Measurements from ENCODE around the gene ROGDI.

The ROGDI gene

GRCh38 chr16:4813251-4814003 lies 11.0 kb upstream of the ROGDI start:
- Histone ChIP-seq H3K27ac (ENCODE audit: low read depth, low read length) (no peak overlapping the region), H3K4me1 (ENCODE audit: control insufficient read depth, insufficient read depth, low read length, unreplicated experiment) (no peaks in the 10 kb centered on the region), H3K4me3 (ENCODE audit: low read depth, low read length) (no peak overlapping the region), H3K36me3 (ENCODE audit: insufficient read depth, low read length) (peaks cover 7% of the 10 kb centered on the region; the same call in 1 of the 2 replicates), H3K27me3 (ENCODE audit: insufficient read depth, low read length) (no peaks in the 10 kb centered on the region), H3K79me2 (ENCODE audit: control insufficient read depth, insufficient read depth, low read length, unreplicated experiment) (no peaks in the 10 kb centered on the region), H2AFZ (ENCODE audit: low read length, unreplicated experiment) (no peak overlapping the region)

DNA sequence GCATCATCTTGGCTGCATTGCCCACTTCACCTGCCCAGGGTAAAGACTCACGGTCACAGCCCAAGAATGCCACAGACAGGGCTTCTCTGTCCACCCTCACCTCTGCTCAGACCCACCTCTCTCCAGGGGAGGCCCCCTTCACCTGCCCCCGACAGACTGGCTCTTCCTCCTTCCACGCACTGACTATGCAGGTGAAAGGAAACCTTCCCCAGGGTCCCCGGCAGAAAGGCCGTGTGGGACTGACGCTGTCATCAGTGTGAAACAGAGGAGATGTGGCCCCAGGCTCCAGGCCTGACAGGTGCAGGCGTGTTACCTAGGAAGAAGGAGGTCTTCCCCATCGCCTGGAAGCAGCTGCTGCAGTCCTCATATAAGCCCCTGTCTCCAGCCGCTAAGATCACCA lies 9.3 kb upstream of the ROGDI start:
- Histone ChIP-seq H3K27me3 (ENCODE audit: insufficient read depth, low read length) (no peaks in the 10 kb centered on the region), H3K27ac (ENCODE audit: low read depth, low read length) (no peak overlapping the region), H3K4me1 (ENCODE audit: control insufficient read depth, insufficient read depth, low read length, unreplicated experiment) (no peaks in the 10 kb centered on the region), H3K79me2 (ENCODE audit: control insufficient read depth, insufficient read depth, low read length, unreplicated experiment) (no peaks in the 10 kb centered on the region), H3K36me3 (ENCODE audit: insufficient read depth, low read length) (peaks cover 12% of the 10 kb centered on the region), H3K4me3 (ENCODE audit: low read depth, low read length) (no peak overlapping the region), H2AFZ (ENCODE audit: low read length, unreplicated experiment) (no peak overlapping the region)

- no peaks in the 10 kb centered on the region for H3K27me3 ChIP-seq (ENCODE audit: insufficient read depth, low read length)
- no peak overlapping the region for H3K4me3 ChIP-seq (ENCODE audit: low read depth, low read length)
- H3K4me1 ChIP-seq (ENCODE audit: control insufficient read depth, insufficient read depth, low read length, unreplicated experiment), result no peaks in the 10 kb centered on the region
- H2AFZ ChIP-seq (ENCODE audit: low read length, unreplicated experiment), result no peak overlapping the region
- H3K79me2 ChIP-seq (ENCODE audit: control insufficient read depth, insufficient read depth, low read length, unreplicated experiment), result no peaks in the 10 kb centered on the region
- H3K27ac ChIP-seq (ENCODE audit: low read depth, low read length), result no peak overlapping the region
- peaks cover 12% of the 10 kb centered on the region for H3K36me3 ChIP-seq (ENCODE audit: insufficient read depth, low read length)
Observed at GRCh38 chr16:4811242-4811641, 8.8 kb upstream of the ROGDI start.

DNA sequence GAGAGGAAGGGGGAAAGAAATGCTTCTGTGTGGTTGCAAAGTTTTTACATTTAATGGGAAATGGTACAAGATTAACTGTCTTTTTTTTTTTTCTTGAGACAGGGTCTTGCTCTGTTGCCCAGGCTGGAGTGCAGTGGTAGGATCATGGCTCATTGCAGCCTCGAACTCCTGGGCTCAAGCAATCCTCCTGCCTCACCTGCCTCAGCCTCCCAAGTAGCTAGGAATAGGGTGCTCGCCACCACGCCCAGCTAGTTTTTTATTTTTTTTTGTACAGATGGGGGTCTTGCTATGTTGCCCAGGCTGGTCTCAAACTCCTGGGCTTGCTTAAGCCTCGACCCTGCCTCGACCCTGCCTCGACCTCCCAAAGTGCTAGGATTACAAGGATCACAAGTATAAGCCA lies 3.8 kb upstream of the ROGDI start:
- peaks cover 5% of the 10 kb centered on the region; the same call in 1 of the 2 replicates for H3K36me3 ChIP-seq (ENCODE audit: insufficient read depth, low read length)
- H2AFZ ChIP-seq (ENCODE audit: low read length, unreplicated experiment), result no peak overlapping the region
- H3K27ac ChIP-seq (ENCODE audit: low read depth, low read length), result no peak overlapping the region
- no peaks in the 10 kb centered on the region for H3K79me2 ChIP-seq (ENCODE audit: control insufficient read depth, insufficient read depth, low read length, unreplicated experiment)
- H3K27me3 ChIP-seq (ENCODE audit: insufficient read depth, low read length), result no peaks in the 10 kb centered on the region
- H3K4me1 ChIP-seq (ENCODE audit: control insufficient read depth, insufficient read depth, low read length, unreplicated experiment), result peaks cover 3% of the 10 kb centered on the region
- no peak overlapping the region for H3K4me3 ChIP-seq (ENCODE audit: low read depth, low read length)

DNA sequence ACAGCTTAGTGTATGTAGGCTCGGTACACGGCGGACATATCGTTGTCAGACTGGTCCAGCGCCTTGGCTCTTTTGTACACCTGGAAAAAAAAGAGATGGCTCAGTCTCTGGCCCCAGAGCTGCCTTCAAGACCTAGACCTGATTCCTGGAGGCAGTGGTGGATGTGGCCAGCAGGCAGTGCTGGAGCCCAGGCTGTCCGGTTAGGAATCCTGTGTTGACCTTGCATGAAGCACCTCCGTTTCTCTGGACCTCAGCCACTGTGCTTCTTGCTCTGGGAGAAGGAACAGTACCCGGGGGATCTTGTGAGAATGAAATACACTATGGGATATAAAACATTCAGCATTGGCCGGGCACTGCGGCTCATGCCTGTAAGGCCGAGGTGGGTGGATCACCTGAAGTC lies 2.8 kb upstream of the ROGDI start:
- no peak overlapping the region for H3K4me3 ChIP-seq (ENCODE audit: low read depth, low read length)
- H3K36me3 ChIP-seq (ENCODE audit: insufficient read depth, low read length), result peaks cover 5% of the 10 kb centered on the region; the same call in 1 of the 2 replicates
- no peaks in the 10 kb centered on the region for H3K27me3 ChIP-seq (ENCODE audit: insufficient read depth, low read length)
- no peaks in the 10 kb centered on the region for H3K79me2 ChIP-seq (ENCODE audit: control insufficient read depth, insufficient read depth, low read length, unreplicated experiment)
- H3K27ac ChIP-seq (ENCODE audit: low read depth, low read length), result no peak overlapping the region
- H3K4me1 ChIP-seq (ENCODE audit: control insufficient read depth, insufficient read depth, low read length, unreplicated experiment), result peaks cover 3% of the 10 kb centered on the region
- H2AFZ ChIP-seq (ENCODE audit: low read length, unreplicated experiment), result no peak overlapping the region

DNA sequence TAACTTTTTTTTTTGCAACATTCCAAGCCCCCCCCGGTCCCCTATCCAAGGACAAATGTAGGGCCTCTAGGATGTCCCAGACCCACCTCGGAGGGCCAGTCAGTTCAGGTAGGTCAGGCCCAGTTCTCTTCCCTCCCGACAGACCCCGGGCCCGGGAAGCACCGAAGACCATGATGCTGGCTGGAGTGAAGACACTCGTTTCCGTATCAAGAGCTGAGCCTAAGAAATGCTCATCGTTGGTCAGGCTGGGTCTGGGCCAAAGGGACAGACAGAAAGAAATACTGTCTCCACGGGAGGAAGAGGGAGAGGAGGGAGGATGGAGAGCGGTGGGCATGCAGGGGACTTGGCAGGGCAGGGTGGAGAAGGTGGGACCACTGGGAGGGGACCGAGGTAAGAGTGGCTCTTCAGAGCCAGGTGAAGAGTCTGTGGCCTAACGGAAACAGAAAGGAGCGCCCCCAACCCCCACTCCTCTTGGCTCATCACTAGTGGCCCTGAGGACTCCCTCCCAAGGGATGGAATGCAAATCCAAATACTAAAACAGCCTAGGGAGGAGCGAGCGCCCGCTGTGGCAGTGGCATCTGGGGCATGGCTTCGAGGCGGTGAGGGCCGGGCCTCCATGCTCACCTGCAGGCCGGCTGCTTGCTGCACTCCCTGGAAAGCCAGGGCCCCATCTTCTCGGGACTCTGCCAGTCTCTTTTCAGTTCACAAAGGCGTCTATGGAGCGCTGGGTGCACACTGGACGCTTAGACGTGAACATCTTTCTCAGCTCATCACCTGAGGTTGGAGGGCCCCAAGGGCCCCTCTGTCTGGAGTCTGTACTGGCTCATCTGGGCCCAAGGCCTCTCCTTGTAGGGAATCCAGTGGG lies 1.7 kb upstream of the ROGDI start:
- Histone ChIP-seq H3K36me3 (ENCODE audit: insufficient read depth, low read length) (peaks cover 5% of the 10 kb centered on the region; the same call in 1 of the 2 replicates), H3K79me2 (ENCODE audit: control insufficient read depth, insufficient read depth, low read length, unreplicated experiment) (no peaks in the 10 kb centered on the region), H2AFZ (ENCODE audit: low read length, unreplicated experiment) (no peak overlapping the region), H3K4me1 (ENCODE audit: control insufficient read depth, insufficient read depth, low read length, unreplicated experiment) (peaks cover 3% of the 10 kb centered on the region), H3K27me3 (ENCODE audit: insufficient read depth, low read length) (no peaks in the 10 kb centered on the region), H3K27ac (ENCODE audit: low read depth, low read length) (no peak overlapping the region), H3K4me3 (ENCODE audit: low read depth, low read length) (no peak overlapping the region)

GRCh38 chr16:4803401-4803844 lies 990 bp upstream of the ROGDI start:
- H3K36me3 ChIP-seq (ENCODE audit: insufficient read depth, low read length), result peaks cover 5% of the 10 kb centered on the region; the same call in 1 of the 2 replicates
- peak overlapping the region; percentile 25; the same call in 1 of the 2 replicates for H3K27ac ChIP-seq (ENCODE audit: low read depth, low read length)
- H2AFZ ChIP-seq (ENCODE audit: low read length, unreplicated experiment), result no peak overlapping the region

GRCh38 chr16:4802659-4803287 lies 340 bp upstream of the ROGDI start:
- Histone ChIP-seq H3K27me3 (ENCODE audit: insufficient read depth, low read length) (no peaks in the 10 kb centered on the region), H3K36me3 (ENCODE audit: insufficient read depth, low read length) (peaks cover 5% of the 10 kb centered on the region; the same call in 1 of the 2 replicates), H3K79me2 (ENCODE audit: control insufficient read depth, insufficient read depth, low read length, unreplicated experiment) (no peaks in the 10 kb centered on the region), H3K4me3 (ENCODE audit: low read depth, low read length) (peak overlapping the region; percentile 82), H3K4me1 (ENCODE audit: control insufficient read depth, insufficient read depth, low read length, unreplicated experiment) (peaks cover 3% of the 10 kb centered on the region), H2AFZ (ENCODE audit: low read length, unreplicated experiment) (peak overlapping the region; percentile 78), H3K27ac (ENCODE audit: low read depth, low read length) (peak overlapping the region; percentile 25; the same call in 1 of the 2 replicates)

More at GRCh38 chr16:4803401-4803844, 990 bp upstream of the ROGDI start:
- peak overlapping the region; percentile 82 for H3K4me3 ChIP-seq (ENCODE audit: low read depth, low read length)
- H3K4me1 ChIP-seq (ENCODE audit: control insufficient read depth, insufficient read depth, low read length, unreplicated experiment), result peaks cover 3% of the 10 kb centered on the region
- H3K27me3 ChIP-seq (ENCODE audit: insufficient read depth, low read length), result no peaks in the 10 kb centered on the region
- no peaks in the 10 kb centered on the region for H3K79me2 ChIP-seq (ENCODE audit: control insufficient read depth, insufficient read depth, low read length, unreplicated experiment)

GRCh38 chr16:4801051-4801961 lies 1.1 kb downstream of the ROGDI start:
- H3K27me3 ChIP-seq (ENCODE audit: insufficient read depth, low read length), result no peaks in the 10 kb centered on the region
- no peaks in the 10 kb centered on the region for H3K36me3 ChIP-seq (ENCODE audit: insufficient read depth, low read length)
- peak overlapping the region; percentile 78 for H2AFZ ChIP-seq (ENCODE audit: low read length, unreplicated experiment)
- H3K27ac ChIP-seq (ENCODE audit: low read depth, low read length), result no peak overlapping the region
- H3K4me1 ChIP-seq (ENCODE audit: control insufficient read depth, insufficient read depth, low read length, unreplicated experiment), result peaks cover 3% of the 10 kb centered on the region
- no peaks in the 10 kb centered on the region for H3K79me2 ChIP-seq (ENCODE audit: control insufficient read depth, insufficient read depth, low read length, unreplicated experiment)
- peak overlapping the region; percentile 82 for H3K4me3 ChIP-seq (ENCODE audit: low read depth, low read length)
